Prostate gland (tissue), 2 donors: ENCODE measurements around the gene ZSWIM5. TPM values are rescaled to one million over a fixed set of nuclear protein-coding genes. Genes with fewer than 3 reads are reported as not detected.
"Not testable (repeated sequence)": the region's sequence is repeated elsewhere in the genome, so short reads cannot be mapped to it uniquely, and the experiment has no call there.

Experiments
- DNase-seq: peaks from one replicate; pipeline ENCODE4 v3.0.0-alpha.2; 2019; ENCODE audit warnings: low spot score
- H3K27ac ChIP-seq, 2 donors: fragments of 200-600 bp; sonication (generic); 2 replicates each; pipeline ENCODE4 v1.5.1; 2017 to 2019
- H3K27me3 ChIP-seq: fragments of 200-600 bp; sonication (generic); replicated peaks from 2 replicates; pipeline ENCODE4 v1.5.1; 2019; ENCODE audit not compliant: insufficient read depth
- H3K36me3 ChIP-seq, 2 donors: fragments of 200-600 bp; sonication (generic); 1 replicate in 1 of 2; 2 replicates in 1 of 2; pipeline versions ENCODE4 v1.5.1 to v1.8.1; 2017 to 2019
- H3K4me1 ChIP-seq: fragments of 200-600 bp; sonication (generic); replicated peaks from 2 replicates; pipeline ENCODE4 v1.5.1; 2019
- H3K4me3 ChIP-seq, 2 donors: fragments of 200-600 bp; sonication (generic); 2 replicates each; pipeline ENCODE4 v1.5.1; 2017 to 2019
- H3K9me3 ChIP-seq: fragments of 200-600 bp; sonication (generic); 2 replicates; pipeline ENCODE4 v1.5.1; 2017
- CTCF ChIP-seq, 4 experiments: fragments of 200-600 bp in 2 of 4; fragments of 450-650 bp in 2 of 4; sonication (generic) in 2 of 4; IDR thresholded peaks; 1 replicate in 3 of 4; 2 replicates in 1 of 4; pipeline ENCODE4 v1.5.1; 2016 to 2019; ENCODE audit warnings: antibody characterized with exemption in 4 of 4, mild to moderate bottlenecking in 2 of 4, moderate library complexity in 2 of 4
- POLR2A ChIP-seq: fragments of 450-650 bp; IDR thresholded peaks from one replicate; pipeline ENCODE4 v1.6.1; 2016; ENCODE audit warnings: antibody characterized with exemption, mild to moderate bottlenecking
- POLR2AphosphoS5 ChIP-seq: sonication (generic); formaldehyde crosslinking; IDR thresholded peaks from one replicate; pipeline ENCODE4 v1.6.1; 2017; ENCODE audit warnings: antibody characterized with exemption
- WGBS: methylation state at CpG from one replicate; pipeline ENCODE4 v1.1.5; 2018; 5-methylcytosine and 5-hydroxymethylcytosine counted together
- intact Hi-C: fragments of 100-400 bp; cut with DNase I; formaldehyde crosslinking; loops from one replicate; pipeline ENCODE4 v1.14.2; 2022
- total RNA-seq, 2 donors: library from RNA; depleted of rRNA; stranded (reverse); fragments of >200 nt; gene quantifications; one replicate each; pipeline ENCODE4 v1.1.0, GENCODE V29; 2016

The ZSWIM5 gene
- total RNA-seq, 2 donors from 2014 or later = 7.2 to 18.6 TPM

GRCh38 chr1:45191418-45191783 lies 15.0 kb downstream of the ZSWIM5 start:
- no peak for TF ChIP-seq POLR2A
- TF ChIP-seq CTCF (IDR thresholded peaks at IDR 0.05) = no peak
- no peak for TF ChIP-seq POLR2AphosphoS5
- Histone ChIP-seq H3K27me3 (no peaks in the 10 kb centered on the region), H3K4me1 (peaks cover 7% of the 10 kb centered on the region), H3K9me3 (no peaks in the 10 kb centered on the region), H3K27ac (no peak overlapping the region), H3K4me3 (no peak overlapping the region), H3K36me3 (no peaks in the 10 kb centered on the region)
- WGBS = 94% methylated on average over 4 of the region's 4 CpGs
- no peak for DNase-seq
- intact Hi-C loops = no loop called here

- TF ChIP-seq CTCF (IDR thresholded peaks at IDR 0.05) (no peak), POLR2A (no peak), POLR2AphosphoS5 (no peak)
- Histone ChIP-seq H3K4me1 (peaks cover 7% of the 10 kb centered on the region), H3K4me3 (no peak overlapping the region), H3K27me3 (no peaks in the 10 kb centered on the region), H3K27ac (no peak overlapping the region), H3K36me3 (no peaks in the 10 kb centered on the region), H3K9me3 (no peaks in the 10 kb centered on the region)
- WGBS = 90% methylated on average over 2 of the region's 2 CpGs
- intact Hi-C loops = no loop called here
- DNase-seq = no peak
These were observed 18.7 kb downstream of the ZSWIM5 start for GRCh38 chr1:45187725-45188124.

GRCh38 chr1:45179918-45180519 lies 26.4 kb downstream of the ZSWIM5 start:
- DNase-seq, H3K4me1 ChIP-seq, H3K9me3 ChIP-seq, H3K36me3 ChIP-seq, intact Hi-C loops, H3K27ac ChIP-seq, H3K4me3 ChIP-seq, H3K27me3 ChIP-seq: not testable (repeated sequence)
- 94% methylated on average over 18 of the region's 21 CpGs for WGBS

- no peak overlapping the region for H3K27ac ChIP-seq
- intact Hi-C loops = no loop called here
- no peak overlapping the region for H3K4me3 ChIP-seq
- TF ChIP-seq CTCF (IDR thresholded peaks at IDR 0.05) (no peak), POLR2AphosphoS5 (no peak), POLR2A (no peak)
- no peaks in the 10 kb centered on the region for H3K27me3 ChIP-seq
- no peak for DNase-seq
- H3K36me3 ChIP-seq = no peaks in the 10 kb centered on the region
- no peaks in the 10 kb centered on the region for H3K4me1 ChIP-seq
- 72% methylated on average over 1 of the region's 1 CpG for WGBS
- H3K9me3 ChIP-seq = no peaks in the 10 kb centered on the region
These were observed 29.0 kb downstream of the ZSWIM5 start for GRCh38 chr1:45177452-45177851.

GRCh38 chr1:45172764-45173163 lies 33.6 kb downstream of the ZSWIM5 start:
- Histone ChIP-seq H3K4me1 (no peaks in the 10 kb centered on the region), H3K9me3 (no peaks in the 10 kb centered on the region), H3K27me3 (no peaks in the 10 kb centered on the region), H3K27ac (no peak overlapping the region), H3K4me3 (no peak overlapping the region), H3K36me3 (no peaks in the 10 kb centered on the region)
- TF ChIP-seq CTCF (IDR thresholded peaks at IDR 0.05) (no peak), POLR2AphosphoS5 (no peak), POLR2A (no peak)
- WGBS = 89% methylated on average over 3 of the region's 3 CpGs
- no peak for DNase-seq
- intact Hi-C loops = no loop called here
